GM12874 (cell line): ENCODE data around the gene MINDY1.

ENCODE experiments used
- TF ChIP-seq, protein P1 (sequence below): IDR thresholded peaks from 2 replicates; pipeline ENCODE4 v1.5.1; 2011; ENCODE audit warnings: low read depth, mild to moderate bottlenecking, control low read depth, low read length, moderate library complexity; ENCODE audit not compliant: insufficient read depth

The MINDY1 gene

DNA sequence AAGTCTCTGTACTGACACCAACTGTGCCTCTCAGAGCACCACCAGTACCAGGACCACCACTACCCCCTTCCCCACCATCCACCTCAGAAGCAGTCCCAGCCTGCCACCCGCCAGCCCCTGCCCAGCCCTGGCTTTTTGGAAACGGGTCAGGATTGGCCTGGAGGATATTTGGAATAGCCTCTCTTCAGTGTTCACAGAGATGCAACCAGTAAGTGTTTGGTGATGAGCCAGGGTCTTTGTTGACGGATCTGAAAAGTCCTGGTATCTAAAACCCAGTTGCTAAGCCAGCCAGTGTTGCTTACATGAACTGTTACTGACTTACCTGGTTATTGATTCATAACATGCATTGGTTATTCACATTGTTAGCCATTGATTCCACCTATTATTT lies 41.9 kb upstream of the MINDY1 start:
- TF ChIP-seq, protein P1, sequence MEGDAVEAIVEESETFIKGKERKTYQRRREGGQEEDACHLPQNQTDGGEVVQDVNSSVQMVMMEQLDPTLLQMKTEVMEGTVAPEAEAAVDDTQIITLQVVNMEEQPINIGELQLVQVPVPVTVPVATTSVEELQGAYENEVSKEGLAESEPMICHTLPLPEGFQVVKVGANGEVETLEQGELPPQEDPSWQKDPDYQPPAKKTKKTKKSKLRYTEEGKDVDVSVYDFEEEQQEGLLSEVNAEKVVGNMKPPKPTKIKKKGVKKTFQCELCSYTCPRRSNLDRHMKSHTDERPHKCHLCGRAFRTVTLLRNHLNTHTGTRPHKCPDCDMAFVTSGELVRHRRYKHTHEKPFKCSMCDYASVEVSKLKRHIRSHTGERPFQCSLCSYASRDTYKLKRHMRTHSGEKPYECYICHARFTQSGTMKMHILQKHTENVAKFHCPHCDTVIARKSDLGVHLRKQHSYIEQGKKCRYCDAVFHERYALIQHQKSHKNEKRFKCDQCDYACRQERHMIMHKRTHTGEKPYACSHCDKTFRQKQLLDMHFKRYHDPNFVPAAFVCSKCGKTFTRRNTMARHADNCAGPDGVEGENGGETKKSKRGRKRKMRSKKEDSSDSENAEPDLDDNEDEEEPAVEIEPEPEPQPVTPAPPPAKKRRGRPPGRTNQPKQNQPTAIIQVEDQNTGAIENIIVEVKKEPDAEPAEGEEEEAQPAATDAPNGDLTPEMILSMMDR = peak; percentile 70; the same call in 1 of the 2 replicates

DNA sequence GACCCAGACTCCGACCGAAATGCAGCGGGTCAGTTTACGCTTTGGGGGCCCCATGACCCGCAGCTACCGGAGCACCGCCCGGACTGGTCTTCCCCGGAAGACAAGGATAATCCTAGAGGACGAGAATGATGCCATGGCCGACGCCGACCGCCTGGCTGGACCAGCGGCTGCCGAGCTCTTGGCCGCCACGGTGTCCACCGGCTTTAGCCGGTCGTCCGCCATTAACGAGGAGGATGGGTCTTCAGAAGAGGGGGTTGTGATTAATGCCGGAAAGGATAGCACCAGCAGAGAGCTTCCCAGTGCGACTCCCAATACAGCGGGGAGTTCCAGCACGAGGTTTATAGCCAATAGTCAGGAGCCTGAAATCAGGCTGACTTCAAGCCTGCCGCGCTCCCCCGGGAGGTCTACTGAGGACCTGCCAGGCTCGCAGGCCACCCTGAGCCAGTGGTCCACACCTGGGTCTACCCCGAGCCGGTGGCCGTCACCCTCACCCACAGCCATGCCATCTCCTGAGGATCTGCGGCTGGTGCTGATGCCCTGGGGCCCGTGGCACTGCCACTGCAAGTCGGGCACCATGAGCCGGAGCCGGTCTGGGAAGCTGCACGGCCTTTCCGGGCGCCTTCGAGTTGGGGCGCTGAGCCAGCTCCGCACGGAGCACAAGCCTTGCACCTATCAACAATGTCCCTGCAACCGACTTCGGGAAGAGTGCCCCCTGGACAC lies 41.4 kb upstream of the MINDY1 start:
- TF ChIP-seq, protein P1 = no peak; the same call in 1 of the 2 replicates

DNA sequence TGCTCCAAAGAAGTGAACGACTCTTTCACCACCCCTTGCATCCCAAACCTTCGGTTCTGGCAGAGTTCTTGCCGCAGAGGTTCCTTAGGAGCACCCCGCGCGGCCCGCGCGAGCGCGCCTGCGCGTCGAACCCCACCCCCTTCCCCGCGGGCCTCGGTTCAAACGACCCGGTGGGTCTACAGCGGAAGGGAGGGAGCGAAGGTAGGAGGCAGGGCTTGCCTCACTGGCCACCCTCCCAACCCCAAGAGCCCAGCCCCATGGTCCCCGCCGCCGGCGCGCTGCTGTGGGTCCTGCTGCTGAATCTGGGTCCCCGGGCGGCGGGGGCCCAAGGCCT lies 40.9 kb upstream of the MINDY1 start, which contains the start of gene C1orf56:
C1orf56 (plus strand) TSS at position 161 of the 334 bp plus-strand sequence; CDS start at position 258, 97 bp downstream.
- TF ChIP-seq, protein P1 = no peak

DNA sequence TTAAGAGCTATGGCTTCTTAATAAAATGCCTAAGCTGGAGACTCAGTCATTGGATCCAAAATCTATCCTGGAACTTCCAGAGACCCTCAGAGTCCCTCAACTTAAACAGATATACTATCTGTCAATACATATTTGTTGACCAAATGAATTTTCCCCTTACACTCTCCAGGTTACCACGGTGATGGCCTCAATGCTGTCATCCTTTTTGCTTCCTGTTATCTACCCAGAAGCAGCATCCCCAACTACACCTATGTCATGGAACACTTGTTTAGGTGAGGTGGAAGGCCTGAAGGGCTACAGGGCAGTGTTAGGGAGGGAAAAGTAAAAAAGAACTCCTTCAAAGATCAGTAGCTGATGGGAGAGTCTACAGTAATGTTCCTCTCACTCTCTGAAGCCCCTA lies 36.5 kb upstream of the MINDY1 start:
- TF ChIP-seq, protein P1 = no peak

DNA sequence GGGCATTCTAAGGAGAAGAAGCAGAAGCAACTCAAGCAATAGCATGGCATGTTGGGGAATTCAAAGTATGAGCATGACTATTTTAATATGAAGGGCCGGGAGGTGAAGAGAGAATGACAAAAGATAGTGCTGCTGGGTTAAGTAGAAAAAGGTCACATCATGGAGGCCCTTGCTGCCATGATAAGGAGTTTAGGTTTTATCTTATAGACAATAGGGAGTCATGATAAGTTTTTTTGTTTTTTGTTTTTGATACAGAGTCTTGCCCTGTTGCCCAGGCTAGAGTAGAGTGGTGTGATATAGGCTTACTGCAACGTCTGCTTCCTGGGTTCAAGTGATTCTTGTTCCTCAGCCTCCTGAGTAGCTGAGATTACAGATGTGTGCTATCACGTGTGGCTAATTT lies 32.8 kb upstream of the MINDY1 start:
- TF ChIP-seq, protein P1 = no peak

DNA sequence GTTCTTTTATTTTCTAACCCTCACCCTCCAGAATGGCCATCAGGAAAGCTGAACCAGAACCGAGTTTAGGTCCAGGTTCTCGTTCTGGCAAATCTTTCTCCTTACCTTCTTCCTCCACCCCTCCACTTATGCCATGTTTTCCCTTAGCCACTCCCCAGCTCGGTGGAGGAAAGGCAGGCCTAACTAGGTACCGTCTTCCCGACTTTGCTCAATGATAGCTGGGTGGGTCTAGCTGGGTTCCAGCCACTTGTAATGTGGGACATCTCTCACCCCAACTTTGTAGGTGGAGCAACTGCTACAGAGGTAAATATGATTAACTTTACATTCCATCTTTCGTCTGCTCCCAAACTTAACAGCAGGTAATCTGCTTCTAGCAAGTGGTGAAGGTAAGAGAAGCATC lies 30.3 kb upstream of the MINDY1 start:
- TF ChIP-seq, protein P1 = no peak

DNA sequence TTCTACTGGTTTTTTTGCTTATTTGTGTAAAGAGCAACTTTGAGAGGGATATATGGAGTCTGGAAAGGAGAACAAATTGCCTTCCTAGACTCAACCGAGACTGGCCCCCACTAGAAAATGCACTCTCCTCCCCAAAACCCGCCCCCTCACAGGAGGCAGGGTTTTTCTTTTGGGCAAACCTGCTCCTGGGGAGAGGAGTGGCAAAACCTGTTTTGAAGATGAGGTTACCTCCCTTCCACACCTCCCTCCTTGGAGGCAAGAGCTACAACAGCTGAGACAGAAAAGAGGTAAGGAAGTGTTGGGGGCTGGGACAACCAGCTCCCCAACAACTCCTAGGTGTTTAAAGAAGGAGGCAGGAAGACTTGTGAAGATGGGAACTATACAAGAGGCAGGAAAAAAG lies 29.7 kb upstream of the MINDY1 start, which contains the start of gene BNIPL:
BNIPL (plus strand) TSS at position 231 of the 400 bp plus-strand sequence; CDS start at position 371, 140 bp downstream.
- TF ChIP-seq, protein P1 = no peak
